CD4-positive, alpha-beta T cell treated with Interferon gamma for 1 hour (primary cell): Measurements from ENCODE around the gene TRIM37.
"Not testable (repeated sequence)": the region's sequence is repeated elsewhere in the genome, so short reads cannot be mapped to it uniquely, and the experiment has no call there.

Source experiments
- DNase-seq: peaks from one replicate; pipeline ENCODE4 v3.0.0-alpha.2; 2020

TRIM37 gene

DNA sequence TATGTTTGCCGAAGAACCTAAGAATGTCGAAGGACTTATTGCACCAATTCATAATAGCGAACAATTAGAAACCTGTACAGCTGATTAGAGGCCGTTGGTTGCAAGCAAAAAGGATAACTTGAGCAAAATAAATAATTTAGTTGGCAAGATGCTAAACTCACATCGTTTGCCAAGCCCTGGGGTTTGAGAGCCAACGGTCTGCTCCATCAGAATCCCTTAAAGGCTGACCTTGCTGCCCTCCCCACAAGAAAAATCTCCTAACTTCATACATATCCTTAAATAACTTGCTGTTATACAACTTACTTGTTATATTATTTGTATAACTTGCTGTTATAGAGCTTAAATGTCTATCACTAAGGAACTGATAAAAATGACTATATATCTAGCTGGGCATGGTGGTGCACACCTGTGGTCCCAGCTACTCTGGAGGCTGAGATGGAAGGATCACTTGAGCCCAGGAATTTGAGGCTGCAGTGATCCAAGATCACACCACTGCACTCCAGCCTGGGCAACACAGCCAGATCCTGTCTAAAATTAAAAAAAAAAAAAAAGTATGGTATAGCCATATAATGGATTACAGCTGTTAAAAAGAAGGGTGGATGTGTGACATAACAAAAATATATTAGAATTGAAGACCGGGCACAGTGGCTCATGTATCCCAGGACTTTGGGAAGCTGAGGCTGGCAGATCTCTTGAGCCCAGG, 1.9 kb upstream of the TRIM37 start:
- no peak for DNase-seq

DNA sequence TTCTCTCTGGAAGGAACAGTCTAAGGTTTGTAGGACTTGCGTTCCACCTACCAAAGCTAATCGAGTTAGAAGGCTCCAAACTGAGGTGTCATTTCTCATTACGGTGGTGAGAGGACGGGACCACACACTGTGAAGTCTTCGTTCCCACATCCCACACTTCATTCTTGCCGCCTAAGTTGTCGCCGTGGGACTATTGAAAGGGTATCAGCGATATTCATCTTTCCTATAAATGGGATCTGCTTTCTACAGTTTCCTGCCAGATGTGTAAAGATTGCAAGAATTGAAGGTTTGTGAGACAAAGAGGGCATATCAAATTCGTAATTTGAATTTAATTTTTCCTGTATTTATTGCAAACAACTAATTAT, 608 bp upstream of the TRIM37 start:
- no peak for DNase-seq

DNA sequence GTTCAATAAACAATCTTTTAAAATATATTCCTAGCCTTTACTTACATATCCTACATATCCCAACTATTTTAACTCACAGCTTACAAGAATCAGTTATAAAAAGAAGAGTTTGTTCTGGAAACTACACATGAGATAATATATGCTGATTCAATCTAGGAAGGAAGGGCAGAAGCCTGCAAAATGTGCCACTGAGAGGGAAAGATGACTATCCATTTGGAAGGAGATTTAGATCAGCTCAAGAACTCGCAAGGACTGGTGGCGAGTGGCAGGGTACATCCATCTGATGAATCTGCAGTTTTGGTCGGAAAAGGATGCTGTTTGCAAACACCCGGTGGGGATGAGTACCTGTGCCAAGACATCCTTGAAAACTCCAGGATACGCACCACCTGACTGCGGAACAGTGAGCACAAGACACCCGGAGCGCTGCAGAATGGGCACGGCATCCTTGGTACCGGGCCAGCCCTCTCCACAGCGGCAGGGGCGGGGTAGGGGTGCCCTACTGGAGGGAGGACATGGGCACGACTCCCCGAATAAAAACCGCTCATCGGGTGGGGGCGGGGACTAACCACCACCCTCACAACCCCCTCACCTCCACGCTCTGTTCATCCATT, 723 bp downstream of the TRIM37 start:
- DNase-seq: peak; percentile 75

DNA sequence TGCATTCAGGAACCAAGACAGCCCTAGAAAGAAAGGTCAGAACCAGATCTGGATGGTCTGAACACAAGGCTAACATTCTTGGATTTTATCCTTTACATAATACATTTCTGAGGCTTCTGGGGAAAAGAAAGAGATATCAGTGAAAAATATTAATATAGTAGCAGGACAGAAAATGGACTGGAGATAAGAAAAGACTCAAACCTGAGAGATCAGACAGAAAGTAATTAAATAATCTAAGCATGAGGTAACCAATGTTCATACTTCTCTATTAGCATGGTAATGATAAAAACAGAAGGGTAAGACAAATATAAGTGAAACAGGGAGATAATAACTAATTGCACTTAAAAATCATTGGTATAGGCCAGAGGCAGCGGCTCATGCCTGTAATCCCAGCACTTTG, 5.5 kb downstream of the TRIM37 start:
- DNase-seq: no peak

DNA sequence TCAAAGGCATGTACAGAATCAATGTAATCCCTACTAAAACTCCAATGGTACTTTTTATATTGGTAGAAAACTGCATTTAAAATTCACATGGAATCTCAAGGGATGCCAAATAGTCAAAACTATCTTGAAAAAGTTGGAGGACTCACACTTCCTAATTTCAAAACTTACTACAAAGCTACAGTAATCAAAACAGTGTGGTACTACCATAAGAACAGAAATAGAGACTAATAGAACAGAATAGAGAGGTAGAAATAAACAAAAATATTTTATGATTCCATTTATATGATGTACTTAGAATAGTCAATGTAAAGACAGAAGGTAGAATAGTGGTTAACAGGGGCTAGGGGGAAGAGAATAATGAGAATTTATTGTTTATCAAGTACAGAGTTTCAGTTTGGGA, 8.8 kb downstream of the TRIM37 start:
- no peak for DNase-seq

DNA sequence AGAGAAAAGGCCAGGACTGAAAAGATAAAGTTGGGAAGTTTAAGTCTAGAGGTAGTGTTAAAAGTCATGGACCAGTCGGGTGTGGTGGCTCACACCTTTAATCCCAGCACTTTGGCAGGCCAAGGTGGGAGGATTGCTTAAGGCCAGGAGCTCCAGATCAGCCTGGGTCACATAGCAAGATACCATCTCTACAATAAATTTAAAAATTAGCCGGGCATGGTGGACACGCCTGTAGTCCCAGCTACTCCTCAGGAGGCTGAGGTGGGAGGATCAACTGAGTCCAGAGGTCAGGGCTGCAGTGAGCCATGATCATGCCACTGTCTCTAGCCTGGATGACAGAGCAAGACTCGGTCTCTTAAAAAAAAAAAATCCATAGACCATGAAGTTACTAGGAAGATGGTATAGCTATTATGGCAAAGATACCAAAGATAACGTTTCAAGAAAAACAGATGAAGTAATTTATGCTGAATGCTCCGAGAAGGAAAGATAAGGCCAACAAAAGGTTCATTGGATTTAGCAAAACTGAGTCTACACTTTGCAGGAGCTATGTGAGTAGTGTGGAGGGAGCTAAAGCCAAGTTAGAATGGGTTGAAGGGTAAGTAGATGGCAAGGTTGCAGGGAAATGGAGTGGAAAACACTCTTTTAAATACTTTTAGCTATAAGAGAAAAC, 11.7 kb downstream of the TRIM37 start:
- DNase-seq: no peak

DNA sequence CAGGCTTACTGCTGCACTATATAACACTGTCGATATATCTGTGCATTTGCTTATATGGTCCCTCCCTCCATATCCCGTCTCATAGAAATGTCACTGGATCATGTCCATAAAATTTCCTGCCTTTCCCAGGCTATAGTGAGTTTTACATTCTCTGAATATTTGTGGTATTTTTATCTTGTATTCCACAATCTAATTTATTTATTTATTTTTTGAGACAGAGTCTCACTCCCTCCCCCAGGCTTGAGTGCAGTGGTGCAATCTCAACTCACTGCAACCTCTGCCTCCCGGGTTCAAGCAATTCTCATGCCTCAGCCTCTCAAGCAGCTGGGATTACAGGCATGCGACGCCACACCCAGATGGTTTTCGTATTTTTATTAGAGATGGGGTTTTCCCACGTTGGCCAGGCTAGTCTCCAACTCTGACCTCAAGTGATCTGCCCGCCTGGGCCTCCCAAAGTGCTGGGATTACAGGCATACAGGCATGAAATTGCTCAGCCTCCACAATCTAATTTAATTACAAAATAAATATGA, 12.9 kb downstream of the TRIM37 start:
- no peak for DNase-seq

DNA sequence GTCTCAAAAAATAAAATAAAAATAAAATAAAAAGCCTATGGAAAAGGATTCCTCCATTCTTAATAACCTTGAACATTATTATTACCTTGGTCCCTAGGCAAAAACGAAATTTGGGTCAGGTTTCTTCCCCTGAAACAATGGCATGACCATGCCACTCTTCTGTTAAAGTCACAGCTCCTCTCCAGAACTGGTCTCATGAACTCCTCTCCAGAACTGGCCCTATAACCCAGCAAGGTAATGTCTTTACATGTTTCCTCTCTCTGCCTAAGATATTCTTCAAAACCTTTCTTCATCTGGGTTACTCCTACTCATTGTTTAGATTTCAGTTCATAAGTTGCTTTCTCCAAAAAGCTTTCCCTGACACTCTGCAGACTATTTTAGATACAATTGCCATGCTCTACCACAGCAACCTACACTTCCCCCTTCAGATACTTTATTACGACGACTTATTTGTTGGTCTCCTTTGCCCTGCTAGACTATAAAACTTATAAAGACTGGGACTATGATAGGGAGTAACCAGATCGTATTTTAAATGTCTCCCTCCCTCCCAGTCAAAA, 13.5 kb downstream of the TRIM37 start:
- DNase-seq: no peak

DNA sequence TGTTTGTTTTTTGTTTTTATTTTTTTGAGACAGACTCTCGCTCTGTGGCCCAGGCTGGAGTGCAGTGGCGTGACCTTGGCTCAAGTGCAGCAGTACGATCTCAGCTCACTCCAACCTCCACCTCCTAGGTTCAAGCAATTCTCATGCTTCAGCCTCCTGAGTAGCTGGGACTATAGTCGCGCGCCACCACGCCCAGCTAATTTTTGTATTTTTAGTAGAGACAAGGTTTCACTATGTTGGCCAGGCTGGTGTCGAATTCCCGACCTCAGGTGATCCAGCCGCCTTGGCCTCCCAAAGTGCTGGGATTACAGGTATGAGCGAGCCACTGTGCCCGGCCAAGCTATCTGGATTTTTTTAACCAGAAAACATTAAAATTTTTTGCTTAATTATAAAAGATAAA, 16.1 kb downstream of the TRIM37 start:
- DNase-seq: not testable (repeated sequence)

DNA sequence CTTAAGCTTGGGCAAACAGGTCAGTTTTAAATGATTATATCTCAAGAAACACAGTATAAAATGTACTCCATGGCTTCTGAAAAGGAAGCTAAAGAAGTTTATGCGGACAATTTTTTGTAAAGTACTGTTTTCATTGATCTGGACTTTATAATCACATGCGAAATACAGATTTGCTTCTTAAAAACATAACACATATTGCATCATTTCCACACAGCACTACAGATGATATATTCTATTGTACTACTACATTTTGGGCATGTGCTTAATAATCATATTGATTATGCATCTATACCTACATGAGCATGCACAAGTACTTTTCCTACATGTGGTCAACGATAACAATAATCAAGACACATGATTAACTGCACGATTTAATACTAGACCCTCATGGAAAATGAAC, 22.5 kb downstream of the TRIM37 start:
- no peak for DNase-seq

DNA sequence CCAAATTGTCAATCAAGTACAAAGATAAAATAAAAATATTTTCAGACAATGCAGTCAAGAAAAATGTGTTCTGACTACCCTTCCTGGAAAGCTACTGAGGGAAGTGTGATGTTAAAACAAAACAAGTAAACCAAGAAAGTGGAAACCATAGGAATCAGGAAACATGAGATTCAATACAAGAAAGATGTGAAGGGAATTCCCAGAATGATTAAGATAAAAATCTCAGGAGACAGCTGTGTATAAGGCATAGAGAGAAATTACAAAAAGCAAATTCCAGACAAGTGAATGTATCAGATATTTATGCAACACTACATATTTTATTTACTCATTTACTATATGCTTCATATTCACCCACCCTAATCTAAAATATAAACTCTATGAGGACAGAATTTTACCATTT, 32.2 kb downstream of the TRIM37 start:
- DNase-seq: no peak

DNA sequence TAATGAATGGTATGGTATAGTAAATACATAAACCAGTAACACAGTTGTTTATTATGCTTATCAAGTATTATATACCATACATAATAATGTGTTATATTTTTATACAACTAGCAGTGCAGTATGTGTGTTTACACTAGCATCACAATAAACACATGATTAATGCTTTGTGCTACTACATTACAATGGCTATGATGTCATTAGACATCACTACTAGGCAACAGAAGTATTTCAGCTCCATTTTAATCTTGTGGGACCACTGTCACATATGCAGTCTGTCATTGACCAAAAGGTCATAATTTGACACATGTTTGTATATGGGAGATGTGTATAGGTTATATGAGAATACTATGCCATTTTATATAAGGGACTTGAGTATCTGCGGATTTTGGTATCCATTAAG, 32.7 kb downstream of the TRIM37 start:
- DNase-seq: no peak

DNA sequence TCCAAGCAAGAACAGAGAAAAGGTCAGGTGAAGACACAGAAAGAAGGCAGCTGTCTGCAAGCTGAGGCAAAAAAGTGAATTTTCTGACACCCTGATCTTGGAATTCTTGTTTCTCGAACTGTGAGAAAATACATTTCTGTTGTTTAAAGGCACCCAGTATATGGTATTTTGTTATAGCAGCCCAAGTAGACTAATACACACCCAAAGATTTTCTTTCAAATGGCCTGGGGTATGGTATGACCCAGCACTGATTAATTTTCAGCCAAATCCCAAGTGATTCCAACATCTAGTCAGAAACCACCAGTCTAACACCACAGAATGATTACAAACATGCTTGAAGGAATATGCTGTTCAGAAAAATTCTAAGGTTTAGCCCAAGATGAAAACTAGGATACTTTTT, 36.8 kb downstream of the TRIM37 start:
- no peak for DNase-seq

DNA sequence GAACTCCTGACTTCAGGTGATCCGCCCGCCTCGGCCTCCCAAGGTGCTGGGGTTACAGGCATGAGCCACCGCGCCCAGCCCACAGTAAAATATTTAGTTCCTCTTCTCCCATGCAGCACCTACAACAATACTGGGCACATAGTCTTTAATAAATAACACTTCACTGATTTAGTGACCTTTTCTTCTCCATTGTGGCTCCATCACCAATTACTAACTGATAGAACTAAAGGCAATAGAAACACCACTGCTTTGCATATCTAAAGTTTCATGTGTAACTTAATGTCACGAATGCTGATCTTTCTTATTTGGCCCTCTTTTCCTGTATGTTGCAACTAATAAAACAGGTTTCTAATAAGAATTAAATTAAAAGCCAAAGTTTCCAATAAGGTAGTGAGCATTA, 38.9 kb downstream of the TRIM37 start:
- no peak for DNase-seq

DNA sequence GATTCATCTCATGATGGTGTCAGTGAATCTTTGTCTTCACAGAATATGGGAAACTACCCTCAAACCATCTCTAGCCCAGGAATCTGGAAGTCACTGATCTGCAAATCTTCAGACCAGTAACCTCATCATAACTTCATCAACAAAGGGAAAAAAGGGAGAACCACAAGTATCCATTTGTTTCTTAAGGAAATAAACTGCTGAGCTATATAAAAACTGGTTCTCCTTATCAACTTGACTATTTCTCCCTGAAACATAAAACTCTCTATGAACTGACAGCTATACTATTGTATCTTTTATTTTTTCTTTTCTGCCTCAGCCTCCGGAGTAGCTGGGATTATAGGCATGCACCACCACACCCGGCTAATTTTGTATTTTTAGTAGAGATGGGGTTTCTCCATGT, 39.3 kb downstream of the TRIM37 start:
- no peak for DNase-seq

DNA sequence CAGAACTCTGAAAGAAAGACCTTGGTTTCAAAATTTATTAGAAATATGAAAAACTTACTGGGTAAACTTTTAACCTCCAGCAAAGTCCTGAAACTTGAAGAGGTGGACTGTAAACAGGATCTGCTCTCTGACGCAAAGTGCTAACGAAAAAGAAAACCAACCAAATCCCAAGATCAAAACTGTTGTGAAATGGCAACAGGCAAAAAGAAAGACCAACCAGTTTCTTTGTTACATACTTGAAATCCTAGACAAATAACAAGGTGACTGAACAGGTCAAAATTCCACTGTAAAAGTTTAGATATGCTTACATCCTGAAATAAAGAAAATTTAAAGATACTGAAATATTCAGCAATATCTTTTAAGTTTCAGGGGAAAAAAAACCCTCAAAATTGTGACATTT, 44.2 kb downstream of the TRIM37 start:
- DNase-seq: no peak

DNA sequence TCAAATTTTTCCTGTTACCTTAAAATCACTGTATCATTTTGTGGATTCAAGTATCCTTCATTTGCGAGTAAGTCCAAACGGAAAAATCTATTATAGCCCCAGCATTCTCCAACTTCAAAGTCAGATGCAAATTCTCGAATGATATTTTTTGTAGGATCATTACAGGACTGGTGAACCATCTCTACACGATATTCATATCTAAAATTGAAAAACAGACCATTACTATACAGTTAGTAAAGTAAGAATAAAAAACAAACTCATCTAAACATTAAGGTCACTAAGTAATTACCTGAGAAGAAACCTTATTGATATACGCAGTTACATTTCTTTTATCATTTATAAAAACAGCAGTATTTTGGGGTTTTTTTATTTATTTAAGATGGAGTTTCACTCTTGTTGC, 49.8 kb downstream of the TRIM37 start:
- DNase-seq: no peak

DNA sequence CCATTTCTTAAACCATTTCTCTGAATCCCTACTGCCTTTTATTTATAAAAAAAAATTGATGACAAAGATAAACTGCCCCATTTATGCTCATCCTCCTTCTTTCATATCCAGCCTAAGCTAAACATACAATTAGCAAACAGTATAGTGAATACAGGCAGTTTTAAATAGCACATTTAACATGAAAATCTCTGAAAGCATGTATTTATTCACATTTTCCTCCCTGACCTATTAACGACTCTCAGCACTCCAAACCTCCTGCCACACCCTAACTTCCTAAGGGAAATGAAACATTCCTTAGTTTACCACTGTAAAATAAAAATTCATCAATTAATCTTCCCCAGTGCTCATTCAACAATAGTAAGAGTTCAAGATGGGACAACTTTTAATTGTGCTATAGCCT, 56.9 kb downstream of the TRIM37 start:
- no peak for DNase-seq

DNA sequence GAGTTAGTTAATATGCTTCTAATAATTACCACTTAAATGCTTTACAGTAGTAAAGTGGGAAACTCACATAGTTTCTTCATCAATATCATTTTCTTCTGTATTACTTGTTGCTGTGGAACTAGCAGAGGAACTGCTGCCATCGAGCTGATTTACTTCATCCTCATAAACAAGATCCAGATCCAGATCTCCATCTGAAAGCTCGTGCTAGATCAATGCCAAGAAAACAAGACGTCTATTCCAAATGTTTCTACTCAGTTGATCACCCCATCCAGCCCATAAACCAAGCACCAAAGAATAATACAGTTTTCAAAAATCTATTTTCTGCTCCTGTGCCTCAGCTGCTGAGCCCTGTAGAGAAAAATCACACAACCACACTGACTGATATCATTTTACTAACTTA, 59.1 kb downstream of the TRIM37 start:
- no peak for DNase-seq

DNA sequence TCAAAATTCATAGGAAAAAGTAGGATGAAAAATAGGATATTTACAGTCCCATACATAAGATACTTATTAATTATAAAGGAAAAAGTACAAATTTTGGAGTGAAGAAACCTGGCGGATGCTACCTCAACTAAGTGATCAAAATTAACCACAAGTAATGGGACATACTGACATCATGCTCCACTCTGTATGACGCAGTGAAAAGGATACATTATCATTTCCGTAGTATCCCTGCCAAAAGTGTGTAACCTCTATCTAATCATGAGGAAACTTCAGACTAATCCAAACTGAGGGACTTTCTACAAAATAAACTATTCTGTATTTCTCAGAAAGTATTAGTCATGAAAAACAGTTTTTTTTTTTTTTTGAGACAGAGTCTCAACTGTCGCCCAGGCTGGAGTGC, 60.5 kb downstream of the TRIM37 start:
- no peak for DNase-seq

DNA sequence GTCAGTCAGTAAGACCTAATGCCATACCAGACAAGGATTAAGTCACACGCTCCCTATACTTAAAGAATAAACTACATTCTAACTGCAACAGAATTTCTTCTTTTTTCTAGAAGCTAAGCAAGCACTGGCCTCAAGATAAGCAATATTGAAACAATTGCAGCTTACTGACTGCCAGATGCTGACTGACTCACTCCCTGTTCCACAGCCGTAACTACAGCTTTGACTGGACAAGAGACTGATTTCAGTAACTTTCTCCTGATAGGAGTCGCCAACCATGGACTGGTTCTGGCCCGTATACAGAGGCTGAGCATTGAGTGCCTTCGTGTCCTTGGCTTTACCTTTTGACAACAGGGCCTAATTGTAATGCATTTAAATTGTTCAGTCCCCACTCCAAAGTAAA, 67.9 kb downstream of the TRIM37 start:
- DNase-seq: no peak

DNA sequence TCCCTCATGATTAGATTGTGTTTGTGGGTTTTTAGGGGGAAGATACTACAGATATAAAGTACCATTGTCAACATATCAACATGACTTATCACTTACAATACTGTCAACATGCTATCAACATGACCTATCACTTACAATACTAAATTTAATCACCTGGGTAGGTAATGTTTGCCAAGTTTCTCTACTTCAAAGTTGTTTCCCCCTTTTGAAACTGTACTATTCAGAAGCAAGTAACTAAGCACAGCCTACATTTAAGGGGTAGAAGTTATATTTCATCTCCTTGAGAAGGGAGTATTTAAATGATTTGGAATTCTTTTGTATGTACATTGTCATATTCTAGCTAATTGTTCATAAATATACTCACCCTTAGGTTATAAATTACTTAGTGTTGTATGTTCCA, 68.7 kb downstream of the TRIM37 start:
- DNase-seq: no peak

DNA sequence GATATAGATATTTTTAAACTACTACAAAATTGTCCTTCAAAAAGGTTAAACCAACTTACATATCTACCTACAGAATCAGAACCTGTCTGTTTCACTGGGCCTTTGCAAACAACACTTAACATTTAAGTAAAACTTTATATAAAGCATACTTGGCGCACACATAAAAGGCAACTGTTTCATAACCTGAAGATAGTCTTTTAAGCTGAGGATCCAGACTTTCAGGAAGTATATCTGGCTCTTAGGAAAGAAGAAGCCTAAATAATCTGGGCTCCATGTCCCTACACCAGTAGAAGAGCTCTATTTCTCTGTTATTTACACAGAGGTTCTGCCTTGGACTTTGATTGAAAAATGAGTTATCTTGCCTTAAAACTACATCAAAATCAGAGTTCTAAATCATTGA, 75.9 kb downstream of the TRIM37 start:
- no peak for DNase-seq

DNA sequence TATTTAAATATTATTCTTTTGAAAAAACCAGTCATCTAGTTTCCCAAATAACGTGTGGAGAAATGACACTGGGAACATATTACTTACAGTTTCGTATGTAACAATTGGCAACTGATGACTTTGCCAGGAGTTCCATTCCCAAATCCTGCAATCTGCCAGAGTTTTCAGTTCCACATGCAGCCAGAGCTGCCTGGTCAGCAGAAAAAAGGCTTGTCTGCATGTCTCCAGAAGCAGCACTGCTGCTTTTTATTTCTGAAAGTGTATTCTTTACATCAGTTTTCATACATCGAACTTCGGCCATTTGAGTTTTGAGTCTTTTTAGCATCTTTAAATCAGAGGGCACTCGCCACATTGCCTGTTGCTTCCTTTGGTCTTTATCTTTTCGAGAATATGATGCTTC, 78.4 kb downstream of the TRIM37 start:
- DNase-seq: no peak
